HUES64 (cell line): ENCODE data around the gene MYBPH.

ENCODE experiments used
- H3K27ac ChIP-seq: 2 replicates; pipeline ENCODE4 v1.7.0; 2013; ENCODE audit warnings: low read depth, low read length, inconsistent platforms
- H3K27me3 ChIP-seq: 2 replicates; pipeline ENCODE4 v1.6.1; 2013; ENCODE audit warnings: mild to moderate bottlenecking, low read length; ENCODE audit not compliant: insufficient read depth
- H3K36me3 ChIP-seq: 2 replicates; pipeline ENCODE4 v1.6.1; 2013; ENCODE audit warnings: mild to moderate bottlenecking, low read length; ENCODE audit not compliant: insufficient read depth
- H3K4me1 ChIP-seq: 2 replicates; pipeline ENCODE4 v1.6.1; 2013; ENCODE audit warnings: mild to moderate bottlenecking, low read length, moderate library complexity; ENCODE audit not compliant: insufficient read depth
- H3K4me3 ChIP-seq: 2 replicates; pipeline ENCODE4 v1.5.1; 2013; ENCODE audit warnings: mild to moderate bottlenecking, low read length, moderate library complexity
- H3K9ac ChIP-seq: 2 replicates; pipeline ENCODE4 v1.6.1; 2013; ENCODE audit warnings: mild to moderate bottlenecking, low read depth, low read length
- H3K9me3 ChIP-seq: 2 replicates; pipeline ENCODE4 v1.6.1; 2013; ENCODE audit warnings: low read depth, low read length; ENCODE audit not compliant: insufficient read depth
- WGBS: fragments of 150-250, 120-280 bp; methylation state at CpG from one replicate; pipeline ENCODE4 v1.1.7; 2013; ENCODE audit warnings: missing lambda C conversion rate; 5-methylcytosine and 5-hydroxymethylcytosine counted together

MYBPH gene

GRCh38 chr1:203199481-203199815 is 23.8 kb upstream of the MYBPH start:
- Histone ChIP-seq H3K27me3 (no peaks in the 10 kb centered on the region), H3K9me3 (no peaks in the 10 kb centered on the region), H3K4me1 (no peaks in the 10 kb centered on the region; the same call in 1 of the 2 replicates), H3K9ac (no peak overlapping the region), H3K4me3 (no peak overlapping the region), H3K27ac (no peak overlapping the region), H3K36me3 (no peaks in the 10 kb centered on the region)
- 96% methylated on average over 6 of the region's 6 CpGs for WGBS

DNA sequence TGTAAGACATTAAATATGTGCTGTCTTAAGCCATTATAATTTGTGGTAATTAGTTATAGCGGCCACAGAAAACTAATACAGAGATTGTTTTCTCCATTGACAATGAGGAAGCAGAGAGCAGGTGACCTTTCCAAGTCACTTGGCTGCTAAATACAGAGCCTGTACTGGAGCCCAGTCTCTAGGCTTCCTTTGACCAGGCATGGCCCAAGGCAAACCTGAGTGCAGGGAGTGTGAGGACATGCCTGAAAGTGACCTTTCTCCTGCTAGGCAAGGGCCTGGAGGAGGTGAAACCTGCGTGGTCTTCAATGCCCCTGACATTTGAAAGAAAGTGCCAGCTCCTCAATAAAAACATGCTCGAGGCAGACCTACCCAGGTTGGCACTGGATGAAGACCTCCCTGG is 23.4 kb upstream of the MYBPH start:
- Histone ChIP-seq H3K9ac (no peak overlapping the region), H3K4me1 (no peaks in the 10 kb centered on the region; the same call in 1 of the 2 replicates), H3K36me3 (no peaks in the 10 kb centered on the region), H3K27me3 (no peaks in the 10 kb centered on the region), H3K27ac (no peak overlapping the region), H3K4me3 (no peak overlapping the region), H3K9me3 (no peaks in the 10 kb centered on the region)
- WGBS = 94% methylated on average over 3 of the region's 3 CpGs

GRCh38 chr1:203197625-203198024 is 22.0 kb upstream of the MYBPH start:
- Histone ChIP-seq H3K36me3 (no peaks in the 10 kb centered on the region), H3K9me3 (no peaks in the 10 kb centered on the region), H3K4me1 (no peaks in the 10 kb centered on the region; the same call in 1 of the 2 replicates), H3K27me3 (no peaks in the 10 kb centered on the region), H3K4me3 (no peak overlapping the region), H3K27ac (no peak overlapping the region), H3K9ac (no peak overlapping the region)
- WGBS = 52% methylated on average over 3 of the region's 3 CpGs

DNA sequence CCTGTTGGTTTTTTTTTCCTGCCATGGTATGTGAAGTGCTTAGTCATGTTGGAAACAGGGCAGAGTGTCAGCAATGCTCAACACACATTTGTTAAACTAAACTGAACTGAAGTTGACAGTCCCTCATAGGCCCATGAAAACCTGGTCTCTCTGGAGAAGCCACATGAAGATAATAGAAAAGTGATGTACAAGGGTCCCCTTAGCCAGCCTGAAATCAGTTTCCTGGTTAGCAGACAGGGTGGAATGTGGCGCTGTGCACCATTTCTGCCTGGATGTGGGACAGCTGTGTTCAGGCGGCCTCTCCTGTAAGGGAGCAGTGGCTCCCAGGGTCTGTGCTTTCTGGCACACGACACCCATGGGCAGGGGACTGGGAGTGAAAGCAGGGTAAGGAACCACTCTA is 20.7 kb upstream of the MYBPH start:
- H3K9me3 ChIP-seq = no peaks in the 10 kb centered on the region
- no peaks in the 10 kb centered on the region; the same call in 1 of the 2 replicates for H3K4me1 ChIP-seq
- H3K9ac ChIP-seq = no peak overlapping the region
- no peak overlapping the region for H3K27ac ChIP-seq
- WGBS = 93% methylated on average over 3 of the region's 3 CpGs
- no peaks in the 10 kb centered on the region for H3K27me3 ChIP-seq
- no peaks in the 10 kb centered on the region for H3K36me3 ChIP-seq
- no peak overlapping the region for H3K4me3 ChIP-seq

- Histone ChIP-seq H3K27ac (no peak overlapping the region), H3K9ac (no peak overlapping the region), H3K4me1 (peaks cover 20% of the 10 kb centered on the region), H3K9me3 (no peaks in the 10 kb centered on the region), H3K36me3 (no peaks in the 10 kb centered on the region), H3K27me3 (no peaks in the 10 kb centered on the region), H3K4me3 (no peak overlapping the region)
- 97% methylated on average over 2 of the region's 2 CpGs for WGBS
Measured at GRCh38 chr1:203190949-203191348, 15.3 kb upstream of the MYBPH start.

- Histone ChIP-seq H3K27ac (no peak overlapping the region), H3K4me1 (peaks cover 25% of the 10 kb centered on the region), H3K27me3 (no peaks in the 10 kb centered on the region), H3K4me3 (no peak overlapping the region), H3K36me3 (no peaks in the 10 kb centered on the region), H3K9ac (no peak overlapping the region), H3K9me3 (no peaks in the 10 kb centered on the region)
- 74% methylated on average over 7 of the region's 7 CpGs for WGBS
Measured at GRCh38 chr1:203189951-203190352, 14.3 kb upstream of the MYBPH start.

- H3K4me1 ChIP-seq = peaks cover 25% of the 10 kb centered on the region
- H3K9ac ChIP-seq = no peak overlapping the region
- H3K27ac ChIP-seq = no peak overlapping the region
- H3K27me3 ChIP-seq = no peaks in the 10 kb centered on the region
- H3K4me3 ChIP-seq = no peak overlapping the region
- 95% methylated on average over 4 of the region's 4 CpGs for WGBS
- no peaks in the 10 kb centered on the region for H3K9me3 ChIP-seq
- no peaks in the 10 kb centered on the region for H3K36me3 ChIP-seq
Measured at GRCh38 chr1:203188686-203189232, 13.1 kb upstream of the MYBPH start.

DNA sequence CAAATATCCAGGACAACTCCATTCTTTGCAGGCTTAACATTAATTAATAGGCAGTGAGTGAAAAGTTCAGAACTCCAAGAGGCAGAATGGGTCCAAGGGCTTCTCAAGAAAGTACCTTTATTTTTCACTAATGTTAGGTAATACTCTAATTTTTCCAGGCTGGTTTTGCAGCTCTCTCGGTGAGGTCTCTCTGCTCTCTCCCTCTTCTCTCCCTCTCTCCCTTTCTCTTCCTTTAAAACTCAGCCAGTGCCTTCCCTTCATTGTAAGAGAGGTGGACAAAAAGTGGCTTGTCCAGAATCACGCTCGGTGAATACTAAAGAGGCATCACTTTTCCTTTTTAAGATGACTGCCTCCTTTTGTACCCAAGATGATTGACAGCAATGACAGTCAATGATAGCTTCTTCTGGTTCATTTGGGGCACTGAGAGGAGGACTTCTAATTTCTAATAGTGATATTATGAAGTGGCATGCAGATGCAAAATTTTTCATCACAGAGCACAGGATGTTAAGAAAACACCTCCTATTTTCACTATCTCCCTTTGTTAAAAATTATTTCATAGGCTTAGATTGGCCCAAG is 12.2 kb upstream of the MYBPH start:
- Histone ChIP-seq H3K9me3 (no peaks in the 10 kb centered on the region), H3K27ac (no peak overlapping the region), H3K4me1 (peaks cover 25% of the 10 kb centered on the region), H3K27me3 (no peaks in the 10 kb centered on the region), H3K4me3 (no peak overlapping the region), H3K9ac (no peak overlapping the region), H3K36me3 (no peaks in the 10 kb centered on the region)
- WGBS = 79% methylated on average over 3 of the region's 3 CpGs

- no peaks in the 10 kb centered on the region for H3K36me3 ChIP-seq
- WGBS = 39% methylated on average over 7 of the region's 7 CpGs
- H3K4me3 ChIP-seq = no peak overlapping the region
- no peak overlapping the region for H3K9ac ChIP-seq
- H3K9me3 ChIP-seq = no peaks in the 10 kb centered on the region
- H3K27ac ChIP-seq = no peak overlapping the region
- no peaks in the 10 kb centered on the region for H3K27me3 ChIP-seq
- H3K4me1 ChIP-seq = peaks cover 25% of the 10 kb centered on the region
Measured at GRCh38 chr1:203187304-203187685, 11.7 kb upstream of the MYBPH start.

DNA sequence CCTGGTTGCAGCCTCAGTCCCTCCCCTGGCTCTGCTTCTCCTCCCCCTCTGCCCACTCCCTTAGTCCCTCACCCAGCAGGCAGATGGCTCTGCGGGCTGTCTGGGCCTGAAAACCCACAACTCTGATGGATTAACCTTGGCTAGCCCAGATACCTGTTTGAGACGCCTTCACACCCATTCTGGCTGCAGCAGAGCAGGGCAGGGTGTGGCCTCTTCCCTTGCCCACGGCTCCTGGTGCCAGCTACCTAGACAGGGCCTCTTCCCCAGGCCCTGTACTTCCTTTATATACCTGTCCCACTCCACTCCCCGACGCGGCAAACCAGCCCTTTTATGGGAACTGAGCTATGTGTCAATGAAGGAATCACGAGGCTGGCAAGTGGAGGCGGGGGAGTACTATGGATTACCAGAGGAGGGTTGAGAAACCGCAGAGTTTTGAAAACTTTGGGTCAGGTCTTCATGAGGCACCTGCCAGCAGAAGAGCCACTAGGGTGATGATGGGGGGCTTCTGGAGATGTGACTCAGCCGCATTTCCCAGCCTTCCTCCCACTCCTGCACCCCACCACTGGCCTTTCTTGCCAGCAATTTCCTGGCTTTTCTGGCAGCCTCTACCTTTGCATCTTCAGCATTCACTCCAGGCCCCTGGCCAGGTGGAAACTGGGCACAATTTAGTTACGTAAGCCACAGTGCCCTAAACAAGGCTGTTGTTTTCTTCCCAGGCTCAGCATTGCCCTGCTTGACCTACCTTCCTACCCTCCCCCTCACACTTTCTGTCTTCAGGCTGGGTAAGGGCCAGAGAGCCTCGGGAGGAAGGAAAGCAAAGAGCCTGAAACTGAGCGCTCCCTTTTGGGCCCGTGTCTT is 11.0 kb upstream of the MYBPH start, which contains the start of gene CHI3L1:
CHI3L1 (minus strand) TSS at position 259 of the 858 bp plus-strand sequence; CDS start at position 178, 81 bp downstream.
- H3K4me3 ChIP-seq = no peak within 1 kb of the TSS
- no peaks in the 10 kb centered on the region for H3K27me3 ChIP-seq
- no peaks in the 10 kb centered on the region for H3K9me3 ChIP-seq
- peaks cover 25% of the 10 kb centered on the region for H3K4me1 ChIP-seq
- H3K9ac ChIP-seq = no peak within 1 kb of the TSS
- no peaks in the 10 kb centered on the region for H3K36me3 ChIP-seq
- 0 out of 2 replicates have a peak within 1 kb of the TSS, but pooled peaks have one; percentile 43 for H3K27ac ChIP-seq
- 35% methylated on average over 11 of the region's 14 CpGs for WGBS

GRCh38 chr1:203186091-203186445 is 10.4 kb upstream of the MYBPH start:
- Histone ChIP-seq H3K36me3 (no peaks in the 10 kb centered on the region), H3K9ac (no peak overlapping the region), H3K27me3 (no peaks in the 10 kb centered on the region), H3K4me1 (peaks cover 25% of the 10 kb centered on the region), H3K9me3 (no peaks in the 10 kb centered on the region), H3K4me3 (no peak overlapping the region), H3K27ac (no peak overlapping the region)
- WGBS = 72% methylated on average over 5 of the region's 5 CpGs
